GM12872 (cell line): Measurements from ENCODE around the gene AWAT1.
A peak's percentile ranks its signal among the peaks of the same experiment; 100 is the strongest.

Experiments
- CTCF ChIP-seq: IDR thresholded peaks from 3 replicates; pipeline ENCODE4 v1.5.1; 2011; ENCODE audit warnings: low read depth, mild to moderate bottlenecking, low read length, moderate library complexity; ENCODE audit not compliant: insufficient read depth

Gene AWAT1

GRCh38 chrX:70253377-70254062 lies 19.1 kb downstream of the AWAT1 start:
- no peak for TF ChIP-seq CTCF

- no peak for TF ChIP-seq CTCF
These were observed 19.6 kb downstream of the AWAT1 start for GRCh38 chrX:70254063-70254400.

GRCh38 chrX:70254909-70255308 lies 20.5 kb downstream of the AWAT1 start:
- no peak for TF ChIP-seq CTCF

GRCh38 chrX:70255452-70255851 lies 21.0 kb downstream of the AWAT1 start:
- TF ChIP-seq CTCF: no peak

GRCh38 chrX:70257423-70258288 lies 23.2 kb downstream of the AWAT1 start:
- TF ChIP-seq CTCF: no peak

- TF ChIP-seq CTCF: no peak
These were observed 25.6 kb downstream of the AWAT1 start, which contains the start of gene P2RY4 for GRCh38 chrX:70260104-70260503. TSS of gene P2RY4 (minus strand) at chrX:70260204. CDS start at chrX:70259624, 580 bp downstream.

GRCh38 chrX:70262952-70263567 lies 28.6 kb downstream of the AWAT1 start:
- peak; percentile 65 for TF ChIP-seq CTCF
